ENCODE measurements around the gene OR4D2. TPM values are rescaled to one million over a fixed set of nuclear protein-coding genes. Genes with fewer than 3 reads are reported as not detected.

Gene OR4D2
- polyA plus RNA-seq, 1 donor from 2014 or later, result not detected

DNA sequence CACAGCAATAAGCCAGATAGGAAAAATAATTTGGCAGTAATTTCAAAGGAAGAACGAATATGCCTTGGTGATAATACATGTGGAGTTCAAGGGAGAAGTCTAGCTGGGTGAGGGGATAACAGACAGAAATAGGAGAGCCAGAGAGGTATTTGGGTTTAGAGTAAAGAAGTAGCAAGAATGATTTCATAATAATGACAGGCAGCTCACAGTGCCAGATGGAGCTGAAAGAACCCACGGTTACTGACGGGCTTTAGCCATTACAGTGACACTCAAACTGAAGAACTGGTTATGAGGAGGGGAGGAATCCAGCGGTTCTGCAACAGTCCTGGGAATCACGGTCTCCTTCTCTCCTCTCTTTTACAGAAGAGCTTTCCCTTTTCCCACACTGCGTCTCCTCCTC is 16.4 kb upstream of the OR4D2 start:
- Histone ChIP-seq H3K27ac (ENCODE audit: low read length) (no peak overlapping the region), H3K36me3 (ENCODE audit: insufficient read depth, low read length) (no peaks in the 10 kb centered on the region), H3K4me2 (ENCODE audit: low read length) (no peak overlapping the region), H3K79me2 (replicated peaks; ENCODE audit: insufficient read depth, low read length) (no peaks in the 10 kb centered on the region), H3K9me3 (ENCODE audit: low read length) (peaks cover 4% of the 10 kb centered on the region), H3F3A (ENCODE audit: insufficient read depth, low read length, poor library complexity, severe bottlenecking) (no peaks in the 10 kb centered on the region), H4K20me1 (ENCODE audit: insufficient read depth) (no peaks in the 10 kb centered on the region), H3K9ac (ENCODE audit: low read length) (no peak overlapping the region), H3K9me2 (ENCODE audit: insufficient read depth, low read length) (no peaks in the 10 kb centered on the region), H2AFZ (ENCODE audit: low read depth, low read length) (no peak overlapping the region), H3K4me3 (ENCODE audit: low read length) (no peak overlapping the region), H3K27me3 (ENCODE audit: insufficient read depth, low read depth, low read length) (peaks cover 42% of the 10 kb centered on the region)
- TF ChIP-seq EZH2 (IDR thresholded peaks at IDR 0.05; ENCODE audit: borderline replicate concordance, insufficient read depth, low read length, poor library complexity, severe bottlenecking) (no peak), MXI1 (conservative IDR thresholded peaks at IDR 0.05; ENCODE audit: poor library complexity, severe bottlenecking) (no peak), REST (IDR thresholded peaks at IDR 0.05; ENCODE audit: borderline replicate concordance) (no peak), SMC3 (conservative IDR thresholded peaks at IDR 0.05; ENCODE audit: poor library complexity) (no peak), EP300 (conservative IDR thresholded peaks at IDR 0.05; ENCODE audit: poor library complexity, severe bottlenecking) (no peak), RAD21 (conservative IDR thresholded peaks at IDR 0.05) (no peak), CTCF (IDR thresholded peaks at IDR 0.05; ENCODE audit: poor library complexity, severe bottlenecking) (no peak), POLR2AphosphoS5 (IDR thresholded peaks at IDR 0.05) (no peak), TAF1 (IDR thresholded peaks at IDR 0.05; ENCODE audit: low read depth) (no peak)

DNA sequence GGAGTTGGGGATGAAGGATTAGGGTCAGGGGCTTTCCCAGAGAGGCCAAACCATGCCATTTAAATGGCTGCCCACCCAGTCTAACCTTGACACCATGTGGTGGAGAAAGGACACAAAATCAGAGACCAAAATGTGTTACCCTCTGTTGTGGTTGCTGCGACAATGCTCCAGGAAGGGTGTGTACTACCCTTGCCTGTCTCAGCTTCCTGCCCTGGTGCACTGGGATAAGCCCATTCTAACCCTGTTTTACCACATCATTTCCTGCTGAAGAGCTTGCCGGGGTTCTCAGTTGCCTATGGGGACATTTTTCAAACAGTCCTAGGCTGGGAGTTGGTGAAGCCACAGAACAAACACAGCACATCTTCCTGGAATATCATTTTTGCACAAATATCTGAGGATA is 13.7 kb upstream of the OR4D2 start:
- H3K27ac ChIP-seq (ENCODE audit: low read length), result no peak overlapping the region
- H4K20me1 ChIP-seq (ENCODE audit: insufficient read depth), result no peaks in the 10 kb centered on the region
- no peaks in the 10 kb centered on the region for H3F3A ChIP-seq (ENCODE audit: insufficient read depth, low read length, poor library complexity, severe bottlenecking)
- no peaks in the 10 kb centered on the region for H3K9me3 ChIP-seq (ENCODE audit: low read length)
- no peak overlapping the region for H3K9ac ChIP-seq (ENCODE audit: low read length)
- no peak overlapping the region for H3K4me3 ChIP-seq (ENCODE audit: low read length)
- peaks cover 67% of the 10 kb centered on the region for H3K27me3 ChIP-seq (ENCODE audit: insufficient read depth, low read depth, low read length)
- no peaks in the 10 kb centered on the region for H3K36me3 ChIP-seq (ENCODE audit: insufficient read depth, low read length)
- H2AFZ ChIP-seq (ENCODE audit: low read depth, low read length), result no peak overlapping the region
- no peaks in the 10 kb centered on the region for H3K9me2 ChIP-seq (ENCODE audit: insufficient read depth, low read length)
- no peak overlapping the region for H3K4me2 ChIP-seq (ENCODE audit: low read length)
- no peak for TF ChIP-seq REST (IDR thresholded peaks at IDR 0.05; ENCODE audit: borderline replicate concordance)
- TF ChIP-seq POLR2AphosphoS5 (IDR thresholded peaks at IDR 0.05), result no peak
- no peaks in the 10 kb centered on the region for H3K79me2 ChIP-seq (replicated peaks; ENCODE audit: insufficient read depth, low read length)

All from neural cell (in vitro differentiated cells).